ENCODE results near the gene CPNE4.

GRCh38 chr3:131530388-131530787 lies 504.4 kb downstream of the CPNE4 start:
- TF ChIP-seq CTCF (conservative IDR thresholded peaks at IDR 0.05) = no peak
- no peak for TF ChIP-seq ZFX (IDR thresholded peaks at IDR 0.05)
